Adipocyte (in vitro differentiated cells): Measurements from ENCODE around the gene UMODL1.

Experiments
- DNase-seq: peaks from one replicate; pipeline ENCODE4 v3.0.0-alpha.2; 2015; ENCODE audit warnings: low read depth
- H3K27me3 ChIP-seq: replicated peaks from 2 replicates; pipeline ENCODE4 v1.7.0; 2013; ENCODE audit warnings: mild to moderate bottlenecking, low read length, moderate library complexity; ENCODE audit not compliant: control insufficient read depth, insufficient read depth
- H3K36me3 ChIP-seq: 2 replicates; pipeline ENCODE4 v1.7.0; 2013; ENCODE audit warnings: low read length, mild to moderate bottlenecking, moderate library complexity; ENCODE audit not compliant: control insufficient read depth, insufficient read depth, severe bottlenecking
- H3K4me1 ChIP-seq: 2 replicates; pipeline ENCODE4 v1.7.0; 2013; ENCODE audit warnings: mild to moderate bottlenecking, low read length, moderate library complexity; ENCODE audit not compliant: control insufficient read depth, insufficient read depth
- H3K4me3 ChIP-seq: 2 replicates; pipeline ENCODE4 v1.7.0; 2013; ENCODE audit warnings: mild to moderate bottlenecking, low read length, moderate library complexity
- H3K9ac ChIP-seq: 2 replicates; pipeline ENCODE4 v1.7.0; 2013; ENCODE audit warnings: mild to moderate bottlenecking, low read length, moderate library complexity
- H3K9me3 ChIP-seq: 2 replicates; pipeline ENCODE4 v1.7.0; 2013; ENCODE audit warnings: mild to moderate bottlenecking, low read length, moderate library complexity; ENCODE audit not compliant: control insufficient read depth

Gene UMODL1

GRCh38 chr21:42186591-42186990, 115.5 kb downstream of the UMODL1 start:
- no peak for DNase-seq
- Histone ChIP-seq H3K9me3 (no peaks in the 10 kb centered on the region), H3K9ac (no peak overlapping the region), H3K36me3 (no peaks in the 10 kb centered on the region), H3K4me1 (peaks cover 24% of the 10 kb centered on the region), H3K27me3 (peaks cover 2% of the 10 kb centered on the region), H3K4me3 (no peak overlapping the region)

- DNase-seq = no peak
- Histone ChIP-seq H3K27me3 (peaks cover 14% of the 10 kb centered on the region), H3K9ac (no peak overlapping the region), H3K9me3 (no peaks in the 10 kb centered on the region), H3K36me3 (no peaks in the 10 kb centered on the region), H3K4me3 (no peak overlapping the region), H3K4me1 (peaks cover 24% of the 10 kb centered on the region)
Measured at GRCh38 chr21:42187976-42188653, 117.0 kb downstream of the UMODL1 start.

GRCh38 chr21:42188663-42189062, 117.5 kb downstream of the UMODL1 start:
- H3K27me3 ChIP-seq = peaks cover 17% of the 10 kb centered on the region
- H3K9me3 ChIP-seq = no peaks in the 10 kb centered on the region
- H3K9ac ChIP-seq = no peak overlapping the region
- no peak overlapping the region for H3K4me3 ChIP-seq
- H3K4me1 ChIP-seq = peaks cover 24% of the 10 kb centered on the region
- no peaks in the 10 kb centered on the region for H3K36me3 ChIP-seq
- no peak for DNase-seq

- Histone ChIP-seq H3K4me1 (peaks cover 24% of the 10 kb centered on the region), H3K27me3 (peaks cover 20% of the 10 kb centered on the region), H3K36me3 (no peaks in the 10 kb centered on the region), H3K9me3 (no peaks in the 10 kb centered on the region), H3K4me3 (no peak overlapping the region), H3K9ac (no peak overlapping the region)
- no peak for DNase-seq
Measured at GRCh38 chr21:42189431-42189830, 118.3 kb downstream of the UMODL1 start.

- Histone ChIP-seq H3K9ac (no peak overlapping the region), H3K27me3 (peaks cover 23% of the 10 kb centered on the region), H3K4me3 (no peak overlapping the region), H3K4me1 (peaks cover 26% of the 10 kb centered on the region), H3K36me3 (no peaks in the 10 kb centered on the region), H3K9me3 (no peaks in the 10 kb centered on the region)
- DNase-seq = no peak
Measured at GRCh38 chr21:42189860-42190485, 118.9 kb downstream of the UMODL1 start.

GRCh38 chr21:42190486-42190863, 119.4 kb downstream of the UMODL1 start:
- Histone ChIP-seq H3K27me3 (peaks cover 23% of the 10 kb centered on the region), H3K4me3 (no peak overlapping the region), H3K9ac (no peak overlapping the region), H3K9me3 (no peaks in the 10 kb centered on the region), H3K36me3 (no peaks in the 10 kb centered on the region), H3K4me1 (peaks cover 31% of the 10 kb centered on the region)
- DNase-seq = no peak

- Histone ChIP-seq H3K9ac (no peak overlapping the region), H3K36me3 (no peaks in the 10 kb centered on the region), H3K4me3 (no peak overlapping the region), H3K4me1 (peaks cover 36% of the 10 kb centered on the region), H3K9me3 (no peaks in the 10 kb centered on the region), H3K27me3 (peaks cover 23% of the 10 kb centered on the region)
- DNase-seq = no peak
Measured at GRCh38 chr21:42191064-42191463, 119.9 kb downstream of the UMODL1 start.

GRCh38 chr21:42191696-42192595, 120.8 kb downstream of the UMODL1 start:
- Histone ChIP-seq H3K36me3 (no peaks in the 10 kb centered on the region), H3K27me3 (peaks cover 23% of the 10 kb centered on the region), H3K4me3 (no peak overlapping the region), H3K9ac (no peak overlapping the region), H3K9me3 (no peaks in the 10 kb centered on the region), H3K4me1 (peaks cover 36% of the 10 kb centered on the region)
- no peak for DNase-seq
